Gastroesophageal sphincter (tissue), 4 donors: Measurements from ENCODE around the gene DRAP1. TPM values are rescaled to one million over a fixed set of nuclear protein-coding genes. Genes with fewer than 3 reads are reported as not detected.

ENCODE experiments used
- ATAC-seq: fragments of 150-250 bp; one replicate; pipeline ENCODE4 v1.9.1; 2016; ENCODE audit warnings: mild to moderate bottlenecking, moderate library complexity
- H3K27ac ChIP-seq, 4 donors: fragments of 200-600 bp; sonication (generic) in 3 of 4; 1 replicate in 3 of 4; 2 replicates in 1 of 4; pipeline ENCODE4 v1.5.1; 2016 to 2019
- H3K27me3 ChIP-seq: fragments of 200-600 bp; sonication (generic); one replicate; pipeline ENCODE4 v1.5.1; 2019
- H3K36me3 ChIP-seq, 2 donors: fragments of 200-600 bp; sonication (generic); one replicate each; pipeline ENCODE4 v1.5.1; 2019; ENCODE audit warnings: control low read depth in 1 of 2
- H3K4me1 ChIP-seq, 3 donors: fragments of 200-600 bp; sonication (generic); 1 replicate in 2 of 3; 2 replicates in 1 of 3; pipeline ENCODE4 v1.5.1; 2016 to 2019; ENCODE audit warnings: control low read depth in 2 of 3
- H3K4me3 ChIP-seq, 2 donors: fragments of 200-600 bp; sonication (generic); one replicate each; pipeline ENCODE4 v1.5.1; 2019; ENCODE audit warnings: mild to moderate bottlenecking in 1 of 2, moderate library complexity in 1 of 2
- H3K9me3 ChIP-seq, 3 donors: fragments of 200-600 bp; sonication (generic); one replicate each; pipeline ENCODE4 v1.5.1; 2017 to 2019; ENCODE audit warnings: control low read depth in 2 of 3
- EP300 ChIP-seq: sonication (generic); formaldehyde crosslinking; IDR thresholded peaks from one replicate; pipeline ENCODE4 v1.6.1; 2017; ENCODE audit warnings: antibody characterized with exemption, mild to moderate bottlenecking
- POLR2A ChIP-seq, 2 donors: fragments of 450-650 bp; IDR thresholded peaks; one replicate each; pipeline ENCODE4 v1.6.1; 2017; ENCODE audit warnings: antibody characterized with exemption in 2 of 2, mild to moderate bottlenecking in 2 of 2, moderate library complexity in 1 of 2
- POLR2AphosphoS5 ChIP-seq: sonication (generic); formaldehyde crosslinking; IDR thresholded peaks from one replicate; pipeline ENCODE4 v1.6.1; 2017; ENCODE audit warnings: antibody characterized with exemption
- WGBS, 2 donors: methylation state at CpG; one replicate each; pipeline ENCODE4 v1.1.5; 2018; ENCODE audit warnings: low coverage in 1 of 2; 5-methylcytosine and 5-hydroxymethylcytosine counted together
- total RNA-seq, 4 donors: library from RNA; depleted of rRNA; stranded (reverse); fragments of >200 nt; gene quantifications; one replicate each; pipeline ENCODE4 v1.1.0, GENCODE V29; 2016
- TF ChIP-seq, protein P1 (sequence below), 4 experiments: fragments of 200-600 bp in 2 of 4; fragments of 450-650 bp in 2 of 4; sonication (generic) in 1 of 4; IDR thresholded peaks; one replicate each; pipeline ENCODE4 v1.5.1; 2017 to 2019; ENCODE audit warnings: antibody characterized with exemption in 4 of 4, mild to moderate bottlenecking in 2 of 4, moderate library complexity in 2 of 4

The DRAP1 gene
- total RNA-seq, 4 donors from 2014 or later = 80.2 to 118 (median 98.8) TPM

DNA sequence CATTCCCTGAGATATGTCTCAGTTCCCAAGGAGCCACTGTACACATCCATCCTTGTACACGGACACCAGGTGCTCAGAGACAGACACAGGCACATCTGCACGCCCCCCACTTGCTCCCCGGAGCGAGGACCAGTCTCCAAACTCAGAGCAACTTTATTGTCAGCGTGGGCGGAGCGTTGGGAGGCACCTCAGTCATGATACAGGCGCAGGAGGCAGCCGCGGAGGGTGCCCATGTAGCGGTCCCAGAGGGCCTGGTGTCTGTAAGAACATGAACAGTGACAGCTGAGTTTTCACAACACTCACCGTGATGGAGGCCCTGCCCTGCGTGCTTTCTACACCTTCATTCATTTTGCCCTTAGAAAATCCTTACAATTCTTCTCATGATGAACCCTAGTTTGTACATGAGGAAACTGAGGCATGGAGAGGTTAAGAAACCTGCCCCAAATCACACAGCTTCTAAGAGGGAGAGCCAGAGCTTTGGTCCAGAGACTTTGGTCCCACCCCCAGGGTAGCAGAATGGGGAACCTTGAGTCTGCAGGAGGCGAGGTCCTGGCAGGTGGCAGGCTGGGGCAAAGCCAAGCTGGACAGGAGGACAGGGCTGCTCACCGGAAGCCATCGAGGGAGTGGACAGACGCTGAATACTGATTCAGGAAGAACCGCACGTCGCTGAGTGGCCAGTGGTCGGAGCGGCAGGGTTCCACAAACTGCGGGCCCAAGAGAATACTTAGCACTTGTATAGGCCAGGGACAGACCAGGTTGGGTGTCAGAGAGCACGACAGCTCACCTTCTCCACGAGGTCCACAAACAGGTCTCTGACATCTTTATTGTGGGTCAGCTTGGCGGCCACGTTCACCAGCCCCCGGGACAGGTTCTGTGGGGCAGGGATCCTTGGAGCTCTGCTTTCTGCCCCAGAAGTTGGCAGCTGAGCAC, 35.2 kb upstream of the DRAP1 start:
- Histone ChIP-seq H3K4me1 (peaks cover 0 to 39% (median 14%) of the 10 kb centered on the region in 3 donors), H3K4me3 (no peak overlapping the region), H3K27ac (peak overlapping the region in 3 of 4 donors; percentile 16 to 65 (median 64)), H3K9me3 (no peaks in the 10 kb centered on the region), H3K27me3 (no peaks in the 10 kb centered on the region), H3K36me3 (peaks cover 0 to 49% of the 10 kb centered on the region in 2 donors)
- 40 to 85% methylated on average over 1 to 18 of the region's 28 CpGs for WGBS, 2 donors
- TF ChIP-seq POLR2A (IDR thresholded peaks at IDR 0.05) = no peak
- no peak for TF ChIP-seq EP300
- no peak for TF ChIP-seq POLR2AphosphoS5
- TF ChIP-seq, protein P1, sequence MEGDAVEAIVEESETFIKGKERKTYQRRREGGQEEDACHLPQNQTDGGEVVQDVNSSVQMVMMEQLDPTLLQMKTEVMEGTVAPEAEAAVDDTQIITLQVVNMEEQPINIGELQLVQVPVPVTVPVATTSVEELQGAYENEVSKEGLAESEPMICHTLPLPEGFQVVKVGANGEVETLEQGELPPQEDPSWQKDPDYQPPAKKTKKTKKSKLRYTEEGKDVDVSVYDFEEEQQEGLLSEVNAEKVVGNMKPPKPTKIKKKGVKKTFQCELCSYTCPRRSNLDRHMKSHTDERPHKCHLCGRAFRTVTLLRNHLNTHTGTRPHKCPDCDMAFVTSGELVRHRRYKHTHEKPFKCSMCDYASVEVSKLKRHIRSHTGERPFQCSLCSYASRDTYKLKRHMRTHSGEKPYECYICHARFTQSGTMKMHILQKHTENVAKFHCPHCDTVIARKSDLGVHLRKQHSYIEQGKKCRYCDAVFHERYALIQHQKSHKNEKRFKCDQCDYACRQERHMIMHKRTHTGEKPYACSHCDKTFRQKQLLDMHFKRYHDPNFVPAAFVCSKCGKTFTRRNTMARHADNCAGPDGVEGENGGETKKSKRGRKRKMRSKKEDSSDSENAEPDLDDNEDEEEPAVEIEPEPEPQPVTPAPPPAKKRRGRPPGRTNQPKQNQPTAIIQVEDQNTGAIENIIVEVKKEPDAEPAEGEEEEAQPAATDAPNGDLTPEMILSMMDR (IDR thresholded peaks at IDR 0.05) = no peak
- ATAC-seq = no peak

DNA sequence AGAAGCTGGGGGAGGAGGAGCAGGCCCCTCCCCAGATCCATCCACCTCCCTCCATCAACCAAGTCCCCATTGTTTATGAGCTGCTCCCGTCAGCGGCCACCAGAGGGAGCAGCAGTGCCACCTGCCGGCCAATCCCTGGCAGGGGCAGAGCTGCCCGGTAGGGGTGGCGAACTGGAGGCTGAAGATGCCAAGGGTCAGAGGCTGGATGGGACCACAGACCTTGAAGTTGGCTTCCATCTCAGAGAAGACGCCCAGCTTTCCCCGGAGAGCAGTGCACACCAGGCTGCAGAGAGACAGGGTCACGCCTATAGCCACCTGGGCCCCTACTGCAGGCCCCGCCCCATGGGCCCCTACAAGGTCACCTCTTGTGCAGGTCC, 34.5 kb upstream of the DRAP1 start:
- Histone ChIP-seq H3K27ac (peak overlapping the region in 3 of 4 donors; percentile 20 to 65 (median 64)), H3K4me1 (peaks cover 0 to 46% (median 20%) of the 10 kb centered on the region in 3 donors), H3K4me3 (no peak overlapping the region), H3K9me3 (no peaks in the 10 kb centered on the region), H3K27me3 (no peaks in the 10 kb centered on the region), H3K36me3 (peaks cover 0 to 49% of the 10 kb centered on the region in 2 donors)
- peak; percentile 15 for ATAC-seq
- TF ChIP-seq, protein P1 (IDR thresholded peaks at IDR 0.05) = peak in 3 of 4 experiments; percentile 99 to 100 (median 99)
- peak; percentile 55 for TF ChIP-seq POLR2AphosphoS5
- TF ChIP-seq POLR2A (IDR thresholded peaks at IDR 0.05) = no peak
- no peak for TF ChIP-seq EP300
- no CpG with 5 or more reads among the region's 9 CpGs for WGBS, 2 donors

DNA sequence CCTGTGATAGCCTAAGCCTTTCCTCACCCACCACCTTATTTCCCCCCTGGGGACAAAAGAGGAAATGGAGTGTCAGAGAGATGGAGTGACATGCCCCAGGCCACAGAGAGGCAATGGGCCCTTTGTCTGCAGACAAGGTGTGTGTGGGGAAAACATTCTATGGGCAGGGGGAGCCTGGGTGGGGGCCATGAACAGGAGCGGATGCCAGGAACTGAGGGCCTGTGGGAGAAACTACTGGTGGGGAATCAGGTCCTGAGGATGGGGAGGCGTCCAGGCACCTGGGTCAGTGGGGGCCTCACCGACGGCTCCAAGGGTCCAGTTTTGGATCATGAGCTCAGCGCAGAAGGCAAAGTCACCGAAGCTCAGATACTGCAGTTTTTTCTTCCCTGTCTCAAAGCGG, 34.0 kb upstream of the DRAP1 start:
- peak overlapping the region in 3 of 4 donors; percentile 20 to 65 (median 64) for H3K27ac ChIP-seq
- no peaks in the 10 kb centered on the region for H3K27me3 ChIP-seq
- ATAC-seq = no peak
- peaks cover 0 to 51% (median 23%) of the 10 kb centered on the region in 3 donors for H3K4me1 ChIP-seq
- H3K4me3 ChIP-seq = no peak overlapping the region
- H3K9me3 ChIP-seq = no peaks in the 10 kb centered on the region
- 61 to 82% methylated on average over 4 to 7 of the region's 7 CpGs for WGBS, 2 donors
- TF ChIP-seq POLR2A (IDR thresholded peaks at IDR 0.05) (no peak), POLR2AphosphoS5 (no peak), EP300 (no peak)
- TF ChIP-seq, protein P1 (IDR thresholded peaks at IDR 0.05) = no peak
- H3K36me3 ChIP-seq = peaks cover 0 to 49% of the 10 kb centered on the region in 2 donors

DNA sequence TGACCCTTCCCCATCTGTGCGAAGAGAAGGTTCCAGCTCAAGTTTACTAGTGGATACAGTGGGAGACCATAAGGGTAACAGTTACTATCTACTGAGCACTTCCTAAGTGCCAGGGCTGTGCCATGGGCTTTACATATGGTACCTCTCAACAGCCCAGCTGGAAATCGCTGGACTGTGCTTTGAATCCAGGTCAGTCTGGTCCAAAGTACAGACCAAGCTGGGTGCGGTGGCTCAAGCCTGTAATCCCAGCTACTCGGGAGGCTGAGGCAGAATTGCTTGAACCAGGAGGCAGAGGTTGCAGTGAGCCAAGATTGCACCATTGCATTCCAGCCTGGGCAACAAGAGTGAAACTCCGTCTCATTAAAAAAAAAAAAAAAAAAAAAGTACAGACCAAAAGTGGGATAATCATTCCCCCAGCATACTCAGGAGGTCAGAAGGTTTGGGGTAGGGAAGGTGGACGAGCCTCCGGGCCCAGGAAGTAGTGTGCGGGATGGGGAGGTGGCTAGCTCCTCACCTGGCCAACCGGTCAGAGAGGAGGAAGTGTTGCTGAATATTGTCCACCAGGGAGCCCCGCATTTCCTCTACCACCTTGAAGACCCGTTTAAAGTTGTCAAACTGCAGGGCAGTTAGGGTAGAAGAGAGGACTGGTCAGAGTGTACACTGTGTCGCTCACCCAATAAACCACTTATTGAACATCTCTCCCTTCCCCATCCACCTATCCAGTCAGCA, 33.3 kb upstream of the DRAP1 start:
- TF ChIP-seq, protein P1 (IDR thresholded peaks at IDR 0.05) = no peak
- TF ChIP-seq EP300 (no peak), POLR2A (IDR thresholded peaks at IDR 0.05) (no peak), POLR2AphosphoS5 (no peak)
- Histone ChIP-seq H3K27me3 (no peaks in the 10 kb centered on the region), H3K9me3 (no peaks in the 10 kb centered on the region), H3K4me3 (no peak overlapping the region), H3K27ac (peak overlapping the region in 2 of 4 donors; percentile 92 to 99), H3K36me3 (peaks cover 0 to 49% of the 10 kb centered on the region in 2 donors), H3K4me1 (peaks cover 0 to 55% (median 23%) of the 10 kb centered on the region in 3 donors)
- 86 to 90% methylated on average over 5 to 9 of the region's 12 CpGs for WGBS, 2 donors
- ATAC-seq = no peak
